NB4 (cell line): ENCODE data around the gene YPEL5.

Experiments
- MYC ChIP-seq: IDR thresholded peaks from 2 replicates; pipeline ENCODE4 v1.6.1; 2011; ENCODE audit warnings: low read depth, low read length
- POLR2A ChIP-seq: IDR thresholded peaks from 2 replicates; pipeline ENCODE4 v1.6.1; 2011; ENCODE audit warnings: mild to moderate bottlenecking; ENCODE audit not compliant: insufficient read length; ENCODE audit errors: extremely low read depth
- TF ChIP-seq, protein P1 (sequence below): IDR thresholded peaks from one replicate; pipeline ENCODE4 v1.5.1; 2012; ENCODE audit warnings: low read depth, low read length

DNA sequence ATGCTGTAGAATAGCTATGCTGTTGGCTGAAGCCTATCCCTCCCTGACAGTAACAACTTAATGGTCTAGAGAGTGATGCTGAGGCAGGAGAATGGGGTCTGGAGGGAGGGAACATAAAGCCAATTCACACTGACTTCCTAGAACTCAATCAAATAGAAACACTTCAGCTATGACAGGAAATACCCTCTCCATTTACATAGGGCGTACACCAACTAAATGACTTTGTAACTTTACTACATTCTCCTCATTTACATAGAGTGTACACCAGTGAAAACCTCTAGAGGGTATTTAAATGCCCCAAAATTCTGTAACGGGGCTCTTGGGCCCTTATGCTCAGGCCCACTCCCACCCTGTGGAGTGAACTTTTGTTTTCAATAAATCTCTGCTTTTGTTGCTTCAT is 41.5 kb downstream of the YPEL5 start:
- TF ChIP-seq, protein P1, sequence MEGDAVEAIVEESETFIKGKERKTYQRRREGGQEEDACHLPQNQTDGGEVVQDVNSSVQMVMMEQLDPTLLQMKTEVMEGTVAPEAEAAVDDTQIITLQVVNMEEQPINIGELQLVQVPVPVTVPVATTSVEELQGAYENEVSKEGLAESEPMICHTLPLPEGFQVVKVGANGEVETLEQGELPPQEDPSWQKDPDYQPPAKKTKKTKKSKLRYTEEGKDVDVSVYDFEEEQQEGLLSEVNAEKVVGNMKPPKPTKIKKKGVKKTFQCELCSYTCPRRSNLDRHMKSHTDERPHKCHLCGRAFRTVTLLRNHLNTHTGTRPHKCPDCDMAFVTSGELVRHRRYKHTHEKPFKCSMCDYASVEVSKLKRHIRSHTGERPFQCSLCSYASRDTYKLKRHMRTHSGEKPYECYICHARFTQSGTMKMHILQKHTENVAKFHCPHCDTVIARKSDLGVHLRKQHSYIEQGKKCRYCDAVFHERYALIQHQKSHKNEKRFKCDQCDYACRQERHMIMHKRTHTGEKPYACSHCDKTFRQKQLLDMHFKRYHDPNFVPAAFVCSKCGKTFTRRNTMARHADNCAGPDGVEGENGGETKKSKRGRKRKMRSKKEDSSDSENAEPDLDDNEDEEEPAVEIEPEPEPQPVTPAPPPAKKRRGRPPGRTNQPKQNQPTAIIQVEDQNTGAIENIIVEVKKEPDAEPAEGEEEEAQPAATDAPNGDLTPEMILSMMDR = no peak
- TF ChIP-seq MYC (no peak), POLR2A (no peak)
